MV-4-11 (cell line): ENCODE data around the gene KDM8.
"Not testable (repeated sequence)": the region's sequence is repeated elsewhere in the genome, so short reads cannot be mapped to it uniquely, and the experiment has no call there.

Source experiments
- DNase-seq: peaks from one replicate; lab custom pipeline; 2025; lab: John Stamatoyannopoulos, UW

KDM8 gene

DNA sequence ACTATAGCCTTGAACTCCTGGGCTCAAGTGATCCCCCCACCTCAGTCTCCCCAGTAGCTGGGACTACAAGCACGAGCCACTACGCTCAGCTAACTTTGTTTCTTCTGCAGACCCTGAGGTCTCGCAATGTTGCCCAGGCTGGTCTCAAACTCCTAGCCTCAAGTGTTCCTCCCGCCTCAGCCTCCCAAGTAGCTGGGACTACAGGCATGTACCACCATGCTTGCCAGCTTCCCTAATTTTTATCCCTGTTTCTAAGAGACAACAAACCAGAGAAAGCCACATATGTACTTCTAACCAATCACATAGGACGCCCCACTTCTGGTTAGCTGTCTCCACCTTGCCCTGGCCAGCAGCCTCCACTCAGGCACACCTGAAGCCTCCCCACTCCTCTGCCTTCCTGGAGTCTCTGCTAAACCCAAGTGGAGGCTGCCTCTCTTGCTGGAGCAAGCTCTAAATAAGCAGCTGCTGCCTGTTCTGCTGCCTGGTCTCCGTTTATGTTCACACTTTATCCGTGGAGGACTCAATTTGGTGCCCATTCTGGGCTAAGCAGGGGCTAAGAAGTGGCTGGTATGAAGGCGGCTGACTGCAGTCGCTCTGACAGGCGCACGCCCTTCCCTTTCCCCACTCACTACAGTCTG, 40.5 kb downstream of the KDM8 start:
- no peak for DNase-seq

- DNase-seq, result no peak
Observed at GRCh38 chr16:27244363-27244755, 41.0 kb downstream of the KDM8 start.

DNA sequence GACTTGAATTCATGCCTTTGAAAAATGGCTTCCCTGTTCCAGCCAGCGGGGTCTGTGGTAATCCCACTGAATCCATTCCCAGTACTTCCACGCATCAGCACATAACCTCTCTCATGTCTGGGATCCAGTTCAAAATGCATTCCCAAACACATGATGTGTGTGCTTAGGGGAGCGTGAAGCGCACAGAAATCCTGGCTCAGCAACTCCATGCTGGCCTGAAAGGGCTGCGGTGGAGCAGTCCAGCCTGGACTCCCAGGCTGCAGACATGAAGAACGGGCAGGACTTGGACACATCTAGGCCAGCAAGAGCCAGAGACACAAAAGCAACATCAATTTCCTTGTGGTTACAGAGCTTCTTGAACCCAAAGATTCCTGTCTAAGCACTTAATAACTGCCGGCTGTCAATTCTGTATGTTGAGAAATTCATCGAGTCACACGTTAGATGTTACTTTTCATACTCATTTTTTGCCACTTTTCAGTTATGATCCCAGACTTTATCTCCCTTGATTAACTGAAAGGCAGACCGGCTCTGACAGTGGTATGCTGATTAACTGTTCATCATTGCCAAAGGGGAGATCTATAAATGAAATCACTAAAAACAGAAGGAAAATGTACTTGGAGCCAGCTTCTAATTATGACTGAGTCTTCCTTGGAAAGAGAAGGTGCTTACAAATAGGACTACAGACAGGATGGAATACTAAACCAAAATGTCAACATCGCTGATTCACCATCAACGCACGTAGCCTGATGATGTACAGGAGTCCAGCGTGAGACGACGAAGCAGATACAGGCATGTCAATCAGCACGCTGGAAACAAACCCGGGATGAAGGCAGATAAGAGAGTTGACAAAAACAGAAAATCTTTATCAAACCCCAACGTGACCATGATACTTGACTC, 42.2 kb downstream of the KDM8 start:
- no peak for DNase-seq

GRCh38 chr16:27246439-27246838, 43.1 kb downstream of the KDM8 start:
- DNase-seq, result no peak

DNA sequence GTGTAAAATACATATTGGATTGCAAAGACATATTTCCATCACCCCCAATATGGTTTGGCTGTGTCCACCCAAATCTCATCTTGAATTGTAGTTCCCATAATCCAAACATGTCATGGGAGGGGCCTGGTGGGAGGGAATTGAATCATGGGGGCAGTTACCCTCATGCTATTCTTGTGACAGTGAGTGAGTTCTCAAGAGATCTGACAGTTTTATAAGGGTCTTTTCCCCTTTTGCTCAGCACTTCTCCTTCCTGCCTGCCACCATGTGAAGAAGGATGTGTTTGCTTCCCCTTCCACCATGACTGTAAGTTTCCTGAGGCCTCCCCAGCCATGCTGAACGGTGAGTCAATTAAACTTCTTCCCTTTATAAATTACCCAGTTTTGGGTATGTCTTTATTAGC, 43.8 kb downstream of the KDM8 start:
- DNase-seq, result peak; percentile 32

DNA sequence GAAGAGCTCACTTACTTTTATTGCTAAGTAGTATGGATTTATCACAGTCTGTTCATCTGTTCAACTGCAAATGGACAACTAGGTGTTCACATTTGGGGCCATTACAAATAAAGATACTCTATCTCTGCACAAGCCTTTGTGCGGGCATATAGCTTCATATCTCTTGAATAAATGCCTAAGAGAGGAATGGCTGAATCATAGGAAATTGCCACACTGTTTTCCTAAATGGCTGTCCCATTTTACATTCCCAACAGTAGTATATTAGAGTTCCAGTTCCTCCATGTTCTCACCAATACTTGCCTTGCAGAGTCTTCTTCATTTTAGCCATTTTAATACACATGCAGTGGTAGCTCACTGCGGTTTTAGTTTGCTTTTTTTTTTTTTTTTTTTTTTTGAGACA, 44.7 kb downstream of the KDM8 start:
- no peak for DNase-seq

GRCh38 chr16:27248886-27249285, 45.6 kb downstream of the KDM8 start:
- not testable (repeated sequence) for DNase-seq

GRCh38 chr16:27251541-27252205, 48.3 kb downstream of the KDM8 start:
- DNase-seq, result no peak

- no peak for DNase-seq
Observed at GRCh38 chr16:27252206-27252585, 48.9 kb downstream of the KDM8 start.

GRCh38 chr16:27253526-27253930, 50.2 kb downstream of the KDM8 start:
- DNase-seq, result peak; percentile 52

- DNase-seq, result no peak
Observed at GRCh38 chr16:27254262-27254811, 51.0 kb downstream of the KDM8 start.

DNA sequence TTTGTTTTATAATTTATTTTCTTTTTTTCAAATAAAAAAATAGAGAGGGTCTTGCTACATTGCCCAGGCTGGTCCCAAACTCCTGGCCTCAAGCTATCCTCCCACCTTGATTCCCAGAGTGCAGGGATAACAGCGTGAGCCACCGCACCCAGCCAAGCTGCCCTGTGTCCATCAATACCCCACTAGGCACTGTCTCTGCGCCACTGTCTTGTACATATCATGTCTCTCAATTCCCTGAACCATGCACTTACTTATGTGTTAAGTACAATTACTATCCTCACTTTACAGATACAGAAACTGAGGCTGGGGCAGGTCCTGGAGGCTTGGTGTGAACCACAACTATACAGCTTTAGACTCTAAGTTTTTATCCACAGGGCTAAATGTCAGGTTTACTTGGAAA, 53.5 kb downstream of the KDM8 start:
- no peak for DNase-seq

GRCh38 chr16:27257271-27257670, 53.9 kb downstream of the KDM8 start:
- no peak for DNase-seq

GRCh38 chr16:27258241-27258734, 55.0 kb downstream of the KDM8 start:
- DNase-seq, result no peak

DNA sequence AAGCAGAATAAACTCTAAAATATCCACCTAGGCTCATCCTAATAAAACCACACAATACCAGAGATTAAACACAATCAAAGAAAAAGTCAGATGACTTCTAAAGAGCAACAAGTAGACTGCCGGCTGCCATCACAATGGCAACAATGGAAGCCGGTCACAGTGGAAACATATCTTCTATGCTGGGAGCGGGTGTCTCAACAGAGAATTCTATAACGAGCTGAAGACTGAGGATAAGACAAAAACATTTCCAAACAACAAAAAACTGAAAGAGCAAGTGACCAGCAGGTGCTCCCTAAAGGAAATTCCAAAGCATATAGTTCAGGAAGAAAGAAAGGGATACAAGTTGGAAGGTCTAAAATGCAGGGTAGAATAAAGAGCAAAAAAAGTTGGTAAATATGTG, 56.4 kb downstream of the KDM8 start:
- no peak for DNase-seq

- DNase-seq, result peak; percentile 72
Observed at GRCh38 chr16:27262904-27263423, 59.6 kb downstream of the KDM8 start.

DNA sequence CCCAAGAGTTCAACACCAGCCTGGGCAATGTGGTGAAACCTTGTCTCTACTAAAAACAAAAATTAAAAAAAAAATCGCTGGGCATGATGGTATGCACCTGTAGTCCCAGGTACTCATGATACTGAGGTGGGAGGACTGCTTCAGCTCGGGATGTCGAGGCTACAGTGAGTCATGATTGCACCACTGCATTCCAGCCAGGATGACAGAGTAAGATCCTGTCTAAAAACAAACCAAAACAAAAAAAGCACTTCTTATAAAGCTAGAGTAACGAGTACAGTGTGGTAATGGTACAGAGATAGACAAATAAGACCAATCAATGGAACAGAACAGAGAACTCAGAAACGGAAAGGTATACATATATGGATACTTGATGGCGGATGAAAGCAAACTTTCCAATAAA, 60.8 kb downstream of the KDM8 start:
- no peak for DNase-seq

DNA sequence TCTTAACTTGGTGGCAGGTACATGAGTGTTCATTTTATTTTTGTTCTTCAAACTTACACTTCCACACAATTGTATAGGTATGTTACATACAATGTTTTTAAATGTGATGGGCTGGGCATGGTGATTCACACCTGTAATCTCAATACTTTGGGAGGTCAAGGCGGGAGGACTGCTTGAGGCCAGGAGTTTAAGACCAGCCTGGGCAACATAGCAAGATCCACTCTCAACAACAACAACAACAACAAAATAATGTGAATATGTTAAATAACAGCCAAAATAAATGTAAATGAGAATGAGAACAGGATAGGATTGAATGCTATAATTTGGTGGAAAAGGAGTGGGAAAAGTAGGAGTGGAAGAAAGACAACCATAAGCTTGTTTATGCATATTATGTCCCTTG, 62.7 kb downstream of the KDM8 start:
- DNase-seq, result no peak

GRCh38 chr16:27267037-27267677, 63.8 kb downstream of the KDM8 start:
- DNase-seq, result peak; percentile 51

- DNase-seq, result peak; percentile 95
Observed at GRCh38 chr16:27268376-27269299, 65.3 kb downstream of the KDM8 start, which contains the start of gene NSMCE1. TSS of gene NSMCE1 (minus strand) at chr16:27268772. CDS start at chr16:27257570, 11,202 bp downstream.
